Adrenal gland (tissue), 12 donors: Measurements from ENCODE around the gene FOXD4L3. TPM values are rescaled to one million over a fixed set of nuclear protein-coding genes. Genes with fewer than 3 reads are reported as not detected.
"Not testable (repeated sequence)": the region's sequence is repeated elsewhere in the genome, so short reads cannot be mapped to it uniquely, and the experiment has no call there.

ENCODE experiments used
- DNase-seq, 7 donors: peaks; one replicate each; pipeline ENCODE4 v3.0.0-alpha.2; 2019 to 2020
- H3K27ac ChIP-seq, 5 donors: fragments of 200-600 bp; sonication (generic) in 4 of 5; 1 replicate in 3 of 5; 2 replicates in 2 of 5; pipeline versions ENCODE4 v1.5.1 to v1.8.0; 2016 to 2020; ENCODE audit warnings: mild to moderate bottlenecking in 1 of 5
- H3K27me3 ChIP-seq: fragments of 200-600 bp; 2 replicates; pipeline ENCODE4 v1.8.0; 2021
- H3K36me3 ChIP-seq, 2 donors: fragments of 200-600 bp; replicated peaks in 1 of 2; 1 replicate in 1 of 2; 2 replicates in 1 of 2; pipeline versions ENCODE4 v1.5.1 to v1.8.0; 2018 to 2022
- H3K4me1 ChIP-seq, 2 donors: fragments of 200-600 bp; replicated peaks in 1 of 2; 1 replicate in 1 of 2; 2 replicates in 1 of 2; pipeline versions ENCODE4 v1.5.1 to v1.8.0; 2018 to 2021
- H3K4me3 ChIP-seq, 4 donors: fragments of 200-600 bp; sonication (generic) in 3 of 4; one replicate each; pipeline ENCODE4 v1.5.1; 2016 to 2018
- H3K9me3 ChIP-seq, 3 donors: fragments of 200-600 bp; sonication (generic) in 1 of 3; replicated peaks in 1 of 3; 1 replicate in 2 of 3; 2 replicates in 1 of 3; pipeline versions ENCODE4 v1.5.1 to v1.8.0; 2016 to 2021
- WGBS, 4 donors: extraction: QIAGEN DNeasy Blood & Tissue Kit in 2 of 4; methylation state at CpG; one replicate each; pipeline versions ENCODE4 v1.1.5 to v1.1.7; 2013 to 2017; 5-methylcytosine and 5-hydroxymethylcytosine counted together
- intact Hi-C, 2 donors: fragments of 100-400 bp; cut with DNase I; formaldehyde crosslinking; loops; one replicate each; pipeline versions ENCODE4 v1.14.1 to v1.15.0; 2022 to 2023
- polyA plus RNA-seq, 3 donors: library from polyadenylated mRNA; stranded (reverse); fragments of 200-250 nt in 2 of 3; fragments of 350-450 nt in 1 of 3; fragmentation: Illumina TruSeq in 1 of 3; extraction: RNeasy Lipid Tissue Mini Kit (QIAGEN cat#74804) in 1 of 3; gene quantifications; one replicate each; pipeline ENCODE4 v1.2.3, GENCODE V29; 2013 to 2014
- total RNA-seq, 9 donors: library from RNA; depleted of rRNA in 4 of 9; stranded (reverse); fragments of >200 nt in 4 of 9; fragments of 120-200 nt in 1 of 9; fragmentation: NEBNext Ultra II Directional in 1 of 9; extraction: Animal tissue kit (Norgen Biotek cat#: 25700) in 1 of 9; gene quantifications; one replicate each; pipeline versions ENCODE4 v1.1.0 to v1.2.4, GENCODE V29; 2013 to 2023
- donor health status: healthy with polysubstance abuse.
- donor health status: Bipolar disorder and iron deficiency.
- donor health status: DM: yes; HTN: yes; CAD: no.
- donor health status: DM: no; HTN: no; CAD: no.
- donor health status: DM: no; HTN: no; CAD: no.
- donor health status: DM: yes; HTN: yes; CAD: no.

FOXD4L3 gene
- total and polyA plus RNA-seq, 12 donors: 0.03 to 0.06 TPM; not detected in 10

GRCh38 chr9:68323749-68324148 lies 21.1 kb downstream of the FOXD4L3 start:
- H3K9me3 ChIP-seq, intact Hi-C loops, H3K4me3 ChIP-seq, H3K36me3 ChIP-seq, DNase-seq, H3K27me3 ChIP-seq, H3K27ac ChIP-seq, H3K4me1 ChIP-seq: not testable (repeated sequence)
- WGBS, 4 donors: 31 to 33% methylated on average over 13 of the region's 24 CpGs; no CpG with 5 or more reads in 2 of the 4 donors

GRCh38 chr9:68324518-68324917 lies 21.9 kb downstream of the FOXD4L3 start:
- H3K9me3 ChIP-seq, H3K4me1 ChIP-seq, H3K27ac ChIP-seq, DNase-seq, H3K27me3 ChIP-seq, H3K4me3 ChIP-seq, intact Hi-C loops, H3K36me3 ChIP-seq: not testable (repeated sequence)
- 10 to 12% methylated on average over 2 to 6 of the region's 20 CpGs; no CpG with 5 or more reads in 2 of the 4 donors for WGBS, 4 donors

- H3K4me1 ChIP-seq, H3K4me3 ChIP-seq, H3K9me3 ChIP-seq, intact Hi-C loops, H3K27me3 ChIP-seq, H3K27ac ChIP-seq, H3K36me3 ChIP-seq, DNase-seq: not testable (repeated sequence)
- 68 to 74% (median 69%) methylated on average over 2 of the region's 4 CpGs for WGBS, 4 donors
Observed at GRCh38 chr9:68329106-68329505, 26.4 kb downstream of the FOXD4L3 start.

GRCh38 chr9:68330531-68331173 lies 28.0 kb downstream of the FOXD4L3 start:
- DNase-seq, H3K4me1 ChIP-seq, H3K4me3 ChIP-seq, H3K27me3 ChIP-seq, H3K36me3 ChIP-seq, H3K27ac ChIP-seq, intact Hi-C loops, H3K9me3 ChIP-seq: not testable (repeated sequence)
- WGBS, 4 donors: 86 to 89% (median 86%) methylated on average over 7 to 8 of the region's 11 CpGs

GRCh38 chr9:68332122-68332521 lies 29.5 kb downstream of the FOXD4L3 start:
- DNase-seq, intact Hi-C loops, H3K9me3 ChIP-seq, H3K27me3 ChIP-seq, H3K27ac ChIP-seq, H3K4me1 ChIP-seq, H3K36me3 ChIP-seq, H3K4me3 ChIP-seq: not testable (repeated sequence)
- 63 to 83% (median 72%) methylated on average over 1 of the region's 1 CpG for WGBS, 4 donors

GRCh38 chr9:68335935-68336334 lies 33.3 kb downstream of the FOXD4L3 start:
- H3K4me1 ChIP-seq, DNase-seq, H3K36me3 ChIP-seq, H3K27me3 ChIP-seq, intact Hi-C loops, H3K4me3 ChIP-seq, H3K9me3 ChIP-seq, H3K27ac ChIP-seq: not testable (repeated sequence)
- 78 to 93% (median 90%) methylated on average over 2 to 3 of the region's 3 CpGs; no CpG with 5 or more reads in 1 of the 4 donors for WGBS, 4 donors

- H3K27me3 ChIP-seq, DNase-seq, H3K27ac ChIP-seq, H3K4me3 ChIP-seq, H3K9me3 ChIP-seq, intact Hi-C loops, H3K36me3 ChIP-seq, H3K4me1 ChIP-seq: not testable (repeated sequence)
- 8 to 24% (median 17%) methylated on average over 1 to 5 of the region's 10 CpGs for WGBS, 4 donors
Observed at GRCh38 chr9:68336639-68337339, 34.1 kb downstream of the FOXD4L3 start.

- H3K4me1 ChIP-seq, intact Hi-C loops, H3K4me3 ChIP-seq, DNase-seq, H3K27ac ChIP-seq, H3K36me3 ChIP-seq, H3K9me3 ChIP-seq, H3K27me3 ChIP-seq: not testable (repeated sequence)
- WGBS, 4 donors: 67 to 77% (median 73%) methylated on average over 5 to 7 of the region's 7 CpGs
Observed at GRCh38 chr9:68338000-68338399, 35.3 kb downstream of the FOXD4L3 start.
